NCI-H2196 (cell line): ENCODE measurements around the gene LLGL1.

ENCODE experiments used
- DNase-seq: peaks from one replicate; lab custom pipeline; 2025; ENCODE audit not compliant: unreplicated experiment; lab: John Stamatoyannopoulos, UW

The LLGL1 gene

GRCh38 chr17:18267927-18268711 is 42.7 kb downstream of the LLGL1 start:
- no peak for DNase-seq

GRCh38 chr17:18270046-18270931 is 44.9 kb downstream of the LLGL1 start:
- DNase-seq: no peak

- no peak for DNase-seq
Measured at GRCh38 chr17:18277076-18277475, 51.6 kb downstream of the LLGL1 start.

GRCh38 chr17:18278867-18279266 is 53.4 kb downstream of the LLGL1 start:
- DNase-seq: no peak

- no peak for DNase-seq
Measured at GRCh38 chr17:18280249-18280648, 54.8 kb downstream of the LLGL1 start.

- DNase-seq: no peak
Measured at GRCh38 chr17:18280766-18281371, 55.4 kb downstream of the LLGL1 start.

GRCh38 chr17:18281788-18282187 is 56.4 kb downstream of the LLGL1 start:
- no peak for DNase-seq

GRCh38 chr17:18285296-18285695 is 59.9 kb downstream of the LLGL1 start:
- no peak for DNase-seq

- no peak for DNase-seq
Measured at GRCh38 chr17:18291718-18292540, 66.5 kb downstream of the LLGL1 start.
